Uterus (tissue), 4 donors: ENCODE measurements around the gene APOBEC3F. TPM values are rescaled to one million over a fixed set of nuclear protein-coding genes. Genes with fewer than 3 reads are reported as not detected.
"Not testable (repeated sequence)": the region's sequence is repeated elsewhere in the genome, so short reads cannot be mapped to it uniquely, and the experiment has no call there.

Experiments
- DNase-seq, 2 donors: peaks; one replicate each; pipeline ENCODE4 v3.0.0-alpha.2; 2019 to 2020
- H3K27ac ChIP-seq, 2 donors: fragments of 200-600 bp; sonication (generic); 1 replicate in 1 of 2; 2 replicates in 1 of 2; pipeline ENCODE4 v1.5.1; 2016 to 2018
- H3K27me3 ChIP-seq, 2 donors: fragments of 200-600 bp; sonication (generic); one replicate each; pipeline ENCODE4 v1.5.1; 2018 to 2019; ENCODE audit warnings: control low read depth in 1 of 2
- H3K36me3 ChIP-seq, 2 donors: fragments of 200-600 bp; sonication (generic); one replicate each; pipeline ENCODE4 v1.5.1; 2019; ENCODE audit warnings: control low read depth in 1 of 2
- H3K4me1 ChIP-seq, 2 donors: fragments of 200-600 bp; sonication (generic); one replicate each; pipeline ENCODE4 v1.5.1; 2018 to 2019; ENCODE audit warnings: control low read depth in 1 of 2
- H3K4me3 ChIP-seq, 2 donors: fragments of 200-600 bp; sonication (generic); 1 replicate in 1 of 2; 2 replicates in 1 of 2; pipeline ENCODE4 v1.5.1; 2018 to 2019; ENCODE audit warnings: mild to moderate bottlenecking in 1 of 2
- H3K9me3 ChIP-seq, 2 donors: fragments of 200-600 bp; sonication (generic); one replicate each; pipeline ENCODE4 v1.5.1; 2019; ENCODE audit warnings: control low read depth in 1 of 2
- CTCF ChIP-seq, 4 experiments: fragments of 200-600 bp in 2 of 4; fragments of 450-650 bp in 2 of 4; sonication (generic) in 2 of 4; IDR thresholded peaks; one replicate each; pipeline ENCODE4 v1.5.1; 2016 to 2019; ENCODE audit warnings: antibody characterized with exemption in 4 of 4, mild to moderate bottlenecking in 2 of 4, moderate library complexity in 1 of 4
- POLR2A ChIP-seq, 2 donors: fragments of 450-650 bp; IDR thresholded peaks; one replicate each; pipeline ENCODE4 v1.6.1; 2016; ENCODE audit warnings: antibody characterized with exemption in 2 of 2, mild to moderate bottlenecking in 1 of 2, moderate library complexity in 1 of 2
- intact Hi-C: fragments of 100-400 bp; cut with DNase I; formaldehyde crosslinking; loops from one replicate; pipeline ENCODE4 v1.15.1; 2023; ENCODE audit warnings: low total_unique reads
- total RNA-seq, 4 donors: library from RNA; depleted of rRNA in 3 of 4; stranded (reverse); fragments of >200 nt in 3 of 4; gene quantifications; one replicate each; pipeline versions ENCODE4 v1.1.0 to v1.2.4, GENCODE V29; 2014 to 2023
- donor health status: DM: yes; HTN: yes; CAD: no.

Gene APOBEC3F
- total RNA-seq, 4 donors from 2014 or later, result 1.2 to 26.6 (median 4.2) TPM; not detected in 1

GRCh38 chr22:39007177-39007576 is 33.5 kb upstream of the APOBEC3F start:
- H3K9me3 ChIP-seq, result no peaks in the 10 kb centered on the region
- DNase-seq, result no peak
- H3K27me3 ChIP-seq, result no peaks in the 10 kb centered on the region
- no peaks in the 10 kb centered on the region for H3K36me3 ChIP-seq
- no peaks in the 10 kb centered on the region for H3K4me1 ChIP-seq
- TF ChIP-seq CTCF (IDR thresholded peaks at IDR 0.05) (no peak), POLR2A (IDR thresholded peaks at IDR 0.05) (no peak)
- no peak overlapping the region for H3K4me3 ChIP-seq
- intact Hi-C loops, result no loop called here
- H3K27ac ChIP-seq, result no peak overlapping the region

GRCh38 chr22:39008271-39008850 is 32.3 kb upstream of the APOBEC3F start:
- H3K27ac ChIP-seq, H3K9me3 ChIP-seq, H3K4me1 ChIP-seq, DNase-seq, H3K27me3 ChIP-seq, H3K4me3 ChIP-seq, H3K36me3 ChIP-seq, intact Hi-C loops: not testable (repeated sequence)

- Histone ChIP-seq H3K27me3 (no peaks in the 10 kb centered on the region), H3K9me3 (no peaks in the 10 kb centered on the region), H3K27ac (no peak overlapping the region), H3K4me1 (peaks cover 0 to 8% of the 10 kb centered on the region in 2 donors), H3K4me3 (no peak overlapping the region), H3K36me3 (no peaks in the 10 kb centered on the region)
- intact Hi-C loops, result no loop called here
- TF ChIP-seq POLR2A (IDR thresholded peaks at IDR 0.05), result no peak
- TF ChIP-seq CTCF (IDR thresholded peaks at IDR 0.05), result no peak
- no peak for DNase-seq
These were observed 29.7 kb upstream of the APOBEC3F start for GRCh38 chr22:39010946-39011345.

GRCh38 chr22:39012533-39013511 is 27.8 kb upstream of the APOBEC3F start:
- peak overlapping the region in 1 of 2 donors; percentile 40 for H3K4me3 ChIP-seq
- TF ChIP-seq CTCF (IDR thresholded peaks at IDR 0.05) (no peak), POLR2A (IDR thresholded peaks at IDR 0.05) (no peak)
- no peaks in the 10 kb centered on the region for H3K36me3 ChIP-seq
- no peaks in the 10 kb centered on the region for H3K27me3 ChIP-seq
- H3K4me1 ChIP-seq, result peaks cover 0 to 8% of the 10 kb centered on the region in 2 donors
- intact Hi-C loops, result no loop called here
- peak overlapping the region; percentile 80 to 92 for H3K27ac ChIP-seq
- DNase-seq, result peak; percentile 55 to 60
- no peaks in the 10 kb centered on the region for H3K9me3 ChIP-seq

- H3K4me1 ChIP-seq, DNase-seq, H3K9me3 ChIP-seq, H3K27me3 ChIP-seq, H3K36me3 ChIP-seq, intact Hi-C loops: not testable (repeated sequence)
- Histone ChIP-seq H3K4me3 (peak overlapping the region; percentile 40 to 54), H3K27ac (peak overlapping the region; percentile 80 to 92)
These were observed 27.1 kb upstream of the APOBEC3F start for GRCh38 chr22:39013561-39013941.
